Stimulated activated CD8-positive, alpha-beta memory T cell treated with anti-CD3 and anti-CD28 coated beads, Interleukin-15, amount 100 ng/mL, for 24 hours (primary cell): ENCODE measurements around the gene SLC8A1.

ENCODE experiments used
- DNase-seq: peaks from one replicate; pipeline ENCODE4 v3.0.0-alpha.2; 2020; ENCODE audit warnings: low read depth

The SLC8A1 gene

DNA sequence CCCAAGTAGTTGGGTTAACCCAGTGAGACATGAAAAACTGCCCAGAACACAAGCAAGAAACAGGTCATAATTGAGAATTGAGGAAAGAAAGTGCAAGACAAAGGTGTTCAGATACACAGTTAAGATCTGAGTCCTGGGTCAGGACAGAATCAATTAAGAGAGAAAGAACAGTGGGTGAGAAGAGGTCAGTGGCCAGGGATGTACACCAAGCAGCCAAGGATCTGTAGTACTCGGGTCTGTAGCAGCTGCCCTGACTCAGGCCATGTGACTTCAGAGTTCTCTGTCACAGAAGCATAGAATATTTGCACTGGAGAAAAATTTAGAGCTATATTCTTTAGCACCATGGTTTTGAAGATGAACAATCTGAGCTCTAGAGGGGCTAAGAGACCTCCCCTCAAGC lies 141.6 kb downstream of the SLC8A1 start:
- no peak for DNase-seq

DNA sequence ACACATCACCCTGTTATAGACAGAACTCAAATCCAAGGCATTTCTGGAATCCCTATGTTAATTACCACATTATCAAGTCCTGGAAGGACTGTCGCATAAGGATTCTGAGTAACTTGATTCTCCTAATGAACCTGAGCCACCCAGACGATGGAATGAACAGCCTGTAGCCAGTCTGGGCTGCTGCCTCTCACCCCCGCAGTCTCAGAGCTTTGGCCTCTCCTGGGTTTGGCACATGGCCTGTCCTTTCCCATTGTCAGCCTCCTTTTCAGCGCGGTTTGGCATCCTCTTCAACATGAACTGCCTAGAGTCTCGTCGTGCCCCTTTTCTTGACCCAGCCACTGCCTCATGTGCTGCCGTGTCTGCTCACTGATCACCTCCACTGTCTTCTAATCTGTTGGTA lies 147.6 kb downstream of the SLC8A1 start:
- DNase-seq, result no peak

DNA sequence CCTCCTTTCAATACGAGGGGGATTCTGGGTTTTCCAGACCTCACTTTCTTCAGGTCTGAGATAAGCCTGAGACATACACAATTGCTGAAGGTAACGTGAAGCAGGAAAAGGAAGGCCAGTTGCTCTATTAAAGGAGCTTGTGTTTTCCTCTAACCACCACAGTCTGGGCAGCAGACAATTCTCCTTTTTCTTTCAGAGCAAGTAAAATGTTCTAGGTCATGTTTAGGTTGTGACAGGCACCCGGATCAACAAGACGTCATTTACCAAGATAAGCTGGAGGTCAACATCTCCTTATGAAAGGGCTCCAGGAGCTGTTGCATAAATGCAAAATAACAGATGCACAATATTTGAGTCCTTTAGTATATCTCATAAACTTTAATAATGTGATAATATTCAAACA lies 148.1 kb downstream of the SLC8A1 start:
- DNase-seq, result no peak

DNA sequence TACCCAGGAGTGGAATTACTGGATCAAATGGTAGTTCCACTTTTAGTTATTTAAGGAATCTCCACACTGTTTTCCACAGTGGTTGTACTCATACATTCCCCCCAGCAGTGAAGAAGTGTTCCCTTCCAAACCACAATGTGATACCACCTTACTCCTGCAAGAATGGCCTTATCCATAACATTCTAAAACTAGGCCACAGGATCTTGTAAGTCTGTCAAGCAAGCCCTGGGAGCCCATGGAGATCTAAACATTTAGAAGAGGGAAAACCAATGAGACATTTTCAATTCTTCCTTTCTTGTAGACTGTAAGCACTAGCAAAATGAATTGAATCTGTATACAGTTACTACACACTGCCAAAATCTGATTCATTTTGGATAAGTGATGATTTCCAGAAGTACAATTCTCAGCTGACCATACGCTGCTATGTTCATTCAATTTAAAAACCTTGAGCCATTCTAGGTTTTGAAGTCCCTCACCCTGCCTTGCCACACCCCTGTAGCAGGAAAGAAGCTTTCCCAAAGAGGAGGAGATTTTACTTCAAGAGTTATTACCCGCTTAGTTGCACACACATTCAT lies 149.1 kb downstream of the SLC8A1 start:
- DNase-seq, result no peak

DNA sequence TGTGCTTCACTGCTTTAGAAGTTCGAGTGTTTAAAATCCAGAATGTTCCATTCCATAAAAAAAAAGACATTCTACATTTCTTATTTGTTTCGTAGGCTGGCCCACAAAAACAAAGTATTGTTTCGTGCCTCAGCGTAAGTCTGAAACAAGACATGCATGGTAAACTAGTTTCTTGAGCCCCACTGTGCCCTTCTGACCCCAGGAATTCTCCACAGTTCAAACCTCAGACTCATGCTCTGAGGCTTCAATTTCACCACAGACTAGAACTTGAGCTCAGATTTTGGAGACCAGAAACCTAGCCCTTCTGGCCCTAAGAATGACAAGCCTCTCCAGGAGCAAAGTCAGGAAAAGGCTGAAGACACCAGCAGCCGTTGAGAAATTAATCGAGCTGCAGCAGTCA lies 151.5 kb downstream of the SLC8A1 start:
- no peak for DNase-seq

DNA sequence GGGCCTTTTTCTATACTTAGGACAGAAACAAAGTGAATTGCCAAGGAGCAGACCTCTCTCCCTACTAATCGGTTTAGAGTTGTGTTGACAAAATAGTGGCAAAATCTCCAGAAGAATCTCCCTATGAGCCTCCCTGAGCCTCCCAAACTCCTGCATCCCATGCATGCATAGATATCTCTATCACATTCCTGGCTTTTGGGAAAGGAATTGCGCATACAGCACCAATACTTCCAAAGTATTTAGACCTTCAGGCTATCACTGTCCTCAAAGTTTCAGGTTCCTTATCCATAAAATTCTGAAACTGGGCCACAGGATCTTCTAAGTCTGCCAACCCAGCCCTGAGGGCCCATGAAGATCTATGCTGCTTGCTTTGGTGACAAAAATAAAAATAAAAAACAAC lies 152.1 kb downstream of the SLC8A1 start:
- DNase-seq, result no peak

DNA sequence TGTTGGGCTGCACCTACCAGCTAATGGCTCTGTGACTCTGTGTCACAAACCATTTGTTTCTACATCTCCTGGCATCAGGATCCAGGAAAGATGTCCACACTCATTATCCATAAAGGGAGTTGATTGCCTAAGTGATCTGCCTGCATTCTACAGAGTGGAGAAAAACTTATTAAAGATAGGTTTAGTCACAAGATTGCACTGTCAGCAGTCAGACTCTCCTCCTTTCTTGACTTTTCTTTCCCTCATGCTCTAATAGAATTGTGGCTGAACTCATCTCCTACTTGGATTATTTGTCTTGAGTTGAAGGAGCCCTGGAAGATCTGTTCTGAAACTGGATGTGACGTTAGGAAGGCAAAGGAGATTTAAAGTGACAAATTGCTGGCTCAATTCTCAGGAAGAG lies 152.7 kb downstream of the SLC8A1 start:
- no peak for DNase-seq

DNA sequence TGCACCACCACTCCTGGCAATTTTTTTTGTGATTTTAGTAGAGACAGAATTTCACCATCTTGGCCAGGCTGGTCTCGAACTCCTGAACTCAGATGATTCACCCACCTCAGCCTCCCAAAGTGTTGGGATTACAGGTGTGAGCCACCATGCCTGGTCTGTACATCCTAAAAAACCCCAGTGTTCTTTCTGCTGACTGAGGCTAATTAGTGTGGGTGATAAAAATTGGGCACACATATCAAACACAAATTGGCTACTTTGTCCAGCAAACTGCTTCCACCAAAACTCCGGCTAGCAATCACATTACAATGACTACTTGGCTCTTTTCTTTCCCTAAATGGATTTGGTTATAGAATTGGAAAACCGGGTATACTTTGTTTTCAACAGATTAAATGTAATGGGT lies 153.9 kb downstream of the SLC8A1 start:
- DNase-seq, result no peak

DNA sequence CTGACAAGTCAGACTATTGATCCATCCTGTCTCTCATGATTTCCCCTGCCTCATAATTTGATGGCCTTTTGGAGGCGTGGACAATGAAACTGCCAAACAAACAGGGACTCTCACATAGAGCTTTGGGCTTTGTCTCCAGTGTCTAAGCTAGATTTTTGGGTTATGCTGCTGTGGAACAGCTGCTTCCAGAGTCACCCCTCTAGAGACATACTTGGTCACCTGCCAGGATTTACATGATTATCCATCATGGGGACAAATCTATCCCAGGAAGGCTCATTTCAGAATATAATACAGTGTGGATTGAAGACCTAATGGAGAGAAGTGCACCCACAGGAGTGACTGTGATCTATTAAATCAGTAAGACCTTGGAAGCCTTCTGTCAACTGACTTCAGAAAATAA lies 159.6 kb downstream of the SLC8A1 start:
- DNase-seq, result no peak

DNA sequence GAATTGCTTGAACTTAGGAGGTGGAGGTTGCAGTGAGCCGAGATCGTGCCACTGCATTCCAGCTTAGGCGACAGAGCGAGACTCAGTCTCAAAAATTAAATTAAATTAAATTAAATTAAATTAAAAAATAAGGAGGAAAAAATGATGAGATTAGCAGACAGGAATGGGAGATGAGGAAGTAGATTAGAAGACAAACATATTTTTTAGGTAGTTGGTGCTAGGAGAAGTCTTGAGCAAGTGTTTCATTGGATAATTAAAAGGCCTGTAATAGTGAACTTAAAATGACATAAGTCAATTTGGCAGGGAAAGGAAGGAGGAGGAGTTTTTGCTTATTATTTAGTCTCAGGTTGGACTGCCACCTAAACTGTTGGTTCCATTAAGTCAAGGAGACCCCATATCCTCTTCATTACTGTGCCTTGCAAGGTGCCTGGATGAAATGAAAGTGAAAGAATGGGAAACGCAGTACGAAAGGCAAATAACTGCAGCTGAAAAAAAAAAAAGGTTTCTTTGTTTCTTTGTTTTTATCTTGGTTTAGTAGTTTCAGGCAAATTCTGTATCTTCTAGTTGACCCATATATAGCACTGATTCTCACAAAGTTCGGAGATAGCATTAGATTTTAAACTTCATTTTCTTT lies 162.0 kb downstream of the SLC8A1 start:
- no peak for DNase-seq

DNA sequence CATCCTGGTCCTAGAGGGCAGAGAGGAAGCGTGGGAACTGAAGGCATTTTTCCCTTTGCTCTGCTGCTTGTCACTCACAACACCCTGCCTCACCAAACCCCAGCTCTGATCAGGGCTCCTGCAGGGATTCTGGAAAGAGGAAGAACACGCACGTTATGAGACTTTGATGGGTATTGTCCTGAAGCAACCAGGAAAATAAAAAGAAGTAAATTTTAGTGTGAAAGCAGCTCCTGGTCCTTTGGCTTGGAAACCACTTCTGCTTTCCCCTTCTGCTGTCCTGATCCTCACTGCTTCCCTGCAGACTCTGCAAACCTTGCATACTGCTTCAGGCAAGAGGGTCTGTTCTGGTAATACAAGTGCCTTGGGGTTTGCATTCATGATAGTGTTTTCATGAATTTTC lies 164.1 kb downstream of the SLC8A1 start:
- DNase-seq, result no peak

DNA sequence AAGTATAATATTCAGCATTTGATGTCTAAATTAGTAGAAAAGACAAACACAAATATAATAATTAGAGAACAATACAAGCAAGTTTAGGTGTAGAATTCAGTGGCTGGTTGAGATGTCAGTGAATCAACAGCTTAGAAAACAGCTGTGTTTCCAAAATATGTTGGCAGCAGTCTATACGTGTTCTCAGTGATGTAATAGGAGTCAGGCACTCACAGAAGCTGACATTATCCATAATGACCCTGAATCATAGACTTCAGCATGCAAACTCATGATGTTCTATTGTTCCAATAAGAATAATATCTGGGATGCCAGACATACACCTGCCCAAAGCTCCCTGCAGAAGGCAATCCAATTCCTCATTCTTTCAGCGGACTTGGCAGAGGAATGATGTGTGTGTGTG lies 164.7 kb downstream of the SLC8A1 start:
- no peak for DNase-seq

DNA sequence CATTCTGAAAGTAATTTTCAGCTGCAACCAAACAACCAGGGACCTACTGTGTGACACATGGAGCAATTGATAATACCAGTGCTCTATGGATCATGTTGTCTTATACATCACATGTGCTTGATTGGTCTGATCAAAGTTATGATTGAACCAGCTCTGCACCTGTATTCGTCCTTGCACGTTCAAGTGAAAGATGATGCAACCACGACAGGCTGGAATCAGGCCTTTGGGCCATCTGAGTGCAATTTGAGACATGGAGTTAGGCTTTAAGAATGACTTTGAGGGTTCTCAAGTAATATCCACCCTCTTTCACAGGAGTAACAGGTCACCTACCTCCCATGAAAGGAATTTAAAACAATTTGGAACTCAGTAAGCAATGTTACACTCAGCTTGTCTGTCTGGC lies 165.2 kb downstream of the SLC8A1 start:
- DNase-seq, result no peak

DNA sequence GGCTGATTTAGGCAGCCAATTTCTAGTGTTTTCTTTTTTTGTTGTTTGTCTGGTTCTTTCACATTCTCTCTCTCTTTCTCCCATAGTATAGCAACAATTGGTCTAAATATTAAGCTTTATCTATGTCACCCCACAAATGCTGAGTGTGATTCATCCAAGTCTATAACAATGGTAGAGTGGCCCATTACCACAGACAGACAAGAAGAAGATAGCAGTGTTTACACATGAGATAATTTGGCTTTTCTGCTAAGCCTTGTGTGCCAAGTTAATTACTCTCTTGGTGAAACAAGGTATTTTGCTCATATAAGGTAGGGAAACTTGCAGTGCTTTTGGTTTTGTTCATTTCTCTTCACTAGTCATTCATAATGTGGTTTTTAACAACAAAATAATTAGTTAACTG lies 166.5 kb downstream of the SLC8A1 start:
- no peak for DNase-seq

DNA sequence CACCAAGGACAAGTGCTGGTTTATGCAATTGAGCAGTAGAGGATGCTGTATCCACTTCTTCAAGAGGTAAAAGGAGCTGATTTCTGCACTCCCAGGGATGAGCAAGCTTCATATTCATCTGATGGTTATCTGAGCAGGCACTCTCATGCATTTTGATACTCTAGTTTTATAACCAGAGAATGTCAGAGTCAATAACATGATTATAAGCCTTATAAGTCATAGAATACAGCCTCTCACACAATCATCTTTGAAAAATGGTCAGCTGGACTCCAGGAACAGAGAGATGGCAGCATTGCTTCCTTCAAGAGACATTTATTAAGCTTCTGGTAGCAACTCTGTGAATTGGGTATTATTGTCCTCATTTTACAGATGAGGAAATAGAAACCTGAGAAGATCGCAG lies 167.1 kb downstream of the SLC8A1 start:
- no peak for DNase-seq

DNA sequence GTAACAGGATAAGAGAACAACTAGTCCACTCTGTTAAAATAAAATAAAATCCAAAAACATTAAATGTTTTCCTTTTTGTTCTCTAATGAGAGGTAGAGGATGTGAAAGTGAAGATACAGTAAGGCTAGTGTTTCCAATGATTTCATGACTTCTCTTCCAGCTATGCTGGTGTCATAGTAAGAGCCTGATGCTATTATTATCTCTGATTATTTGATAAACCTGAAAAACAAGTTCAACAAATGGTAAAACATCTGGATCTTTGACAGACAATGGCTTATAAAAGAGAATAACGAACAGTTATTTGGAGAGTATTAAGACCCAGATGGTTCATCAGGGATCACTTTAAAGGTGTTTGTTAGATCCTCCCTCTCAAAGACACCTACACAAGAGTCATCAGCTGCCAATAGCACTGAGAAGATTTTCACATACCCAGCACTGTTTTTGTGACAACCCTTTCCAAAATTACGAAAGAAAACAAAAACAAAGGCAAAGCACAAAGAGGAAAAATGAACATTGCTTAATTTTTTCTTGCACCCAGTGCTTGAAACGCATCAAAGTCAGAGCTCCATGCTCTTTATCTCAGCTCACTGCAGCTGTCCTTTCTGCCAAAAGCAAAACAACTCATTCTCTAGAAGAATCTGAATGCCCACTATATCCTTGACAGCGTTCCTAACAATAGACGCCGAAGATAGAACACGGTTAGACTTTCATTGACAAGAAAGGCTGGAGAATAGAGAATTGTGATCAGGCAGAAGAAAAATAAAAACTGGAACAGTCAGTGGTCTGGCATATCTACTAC lies 168.6 kb downstream of the SLC8A1 start:
- DNase-seq, result no peak

DNA sequence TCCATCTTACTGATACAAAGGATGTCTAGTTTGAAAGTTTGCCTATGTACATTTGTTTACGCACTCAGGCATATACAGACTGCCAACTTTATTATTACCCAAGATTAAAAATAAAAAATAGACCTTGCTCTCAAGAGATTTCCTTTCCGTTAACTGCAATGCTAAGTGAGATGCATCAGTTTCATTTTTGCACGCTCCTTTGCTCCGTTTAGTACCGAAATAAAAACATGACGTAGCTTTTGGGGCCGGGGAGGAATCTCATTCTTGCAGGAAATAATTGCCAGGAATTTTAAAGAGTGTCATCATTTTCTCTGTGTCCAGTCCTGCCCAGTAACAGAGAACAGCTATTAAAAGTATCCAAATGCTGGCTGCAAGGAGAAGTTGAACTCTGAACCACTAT lies 169.5 kb downstream of the SLC8A1 start:
- no peak for DNase-seq

DNA sequence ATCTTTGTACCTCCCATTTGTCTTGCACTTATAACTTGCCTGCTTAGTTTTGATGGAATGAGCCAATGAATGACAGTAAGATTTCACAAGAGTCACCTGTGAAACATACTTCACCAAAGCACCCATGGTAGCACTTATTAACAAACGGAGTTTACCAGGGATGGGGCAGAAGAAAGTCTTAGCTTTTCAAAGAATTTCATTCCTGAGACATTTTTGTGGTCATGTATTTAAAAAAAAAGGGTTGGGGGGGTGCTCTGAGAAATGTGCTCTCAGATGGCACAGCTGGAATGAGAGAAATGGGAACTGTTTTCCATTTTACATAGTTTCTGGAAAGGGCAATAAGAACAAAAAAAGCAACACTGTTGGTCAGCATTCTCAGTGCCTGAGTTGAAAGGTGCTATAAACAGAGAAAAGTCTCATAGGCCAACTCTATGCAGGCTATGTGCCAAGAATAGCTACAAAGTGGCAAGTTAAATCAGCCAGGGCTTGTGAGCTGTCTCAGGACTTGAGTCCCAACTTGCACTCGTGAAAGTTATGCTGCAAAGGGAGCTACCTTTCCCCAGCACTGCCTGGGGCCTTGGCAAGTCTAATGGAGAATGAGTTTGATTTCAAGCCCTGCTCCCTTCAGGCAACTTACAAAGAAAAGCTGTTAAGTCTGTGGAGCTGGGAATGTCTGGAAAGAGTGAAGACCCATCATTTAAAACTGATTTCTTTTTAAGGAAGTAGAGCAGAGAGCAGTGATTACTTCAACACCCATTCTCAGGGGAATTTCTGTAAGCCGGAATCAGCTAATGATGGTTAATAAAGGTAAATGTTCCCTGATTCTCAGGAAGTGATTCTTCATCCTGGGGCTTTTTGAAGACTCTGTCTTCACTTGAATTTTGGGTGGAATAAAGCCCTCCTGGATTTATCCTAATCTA lies 170.6 kb downstream of the SLC8A1 start:
- no peak for DNase-seq

DNA sequence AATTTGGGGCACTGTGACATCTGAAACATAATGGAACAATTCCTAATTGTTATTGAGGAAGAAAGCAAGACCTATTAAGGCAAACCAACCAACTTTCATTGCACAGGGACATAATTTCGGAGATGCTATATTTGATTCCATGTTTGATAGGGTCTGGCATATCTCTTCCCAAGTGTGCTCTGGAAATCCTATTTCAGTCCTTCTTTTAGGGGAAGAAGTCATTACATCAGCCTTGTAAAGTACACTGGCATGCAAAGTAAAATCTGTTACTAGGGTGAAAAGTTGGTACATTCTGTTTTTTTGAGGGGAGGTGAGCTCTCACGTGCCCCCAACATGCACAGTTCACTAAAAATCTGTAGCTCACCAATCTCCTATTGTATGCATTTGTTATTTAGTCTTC lies 172.4 kb downstream of the SLC8A1 start:
- DNase-seq, result no peak

DNA sequence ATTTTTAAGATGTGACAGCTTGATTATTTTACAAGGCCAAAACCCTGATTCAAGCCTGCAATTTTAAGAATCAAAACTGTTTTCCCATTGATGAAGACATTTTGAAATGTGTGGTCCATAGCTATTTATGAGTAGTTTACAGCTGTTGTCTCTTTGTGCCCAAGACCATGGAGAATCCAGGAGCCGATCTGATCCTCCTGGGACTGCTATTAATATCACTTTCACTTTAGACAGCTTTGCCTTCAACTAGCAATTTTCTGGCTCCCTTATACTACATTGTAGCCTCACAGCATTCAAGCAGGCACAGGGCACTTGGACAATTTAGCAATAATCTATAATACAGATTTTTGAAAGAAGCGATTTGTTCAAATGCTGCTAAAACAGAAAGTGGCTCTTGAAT lies 172.9 kb downstream of the SLC8A1 start:
- DNase-seq, result no peak

DNA sequence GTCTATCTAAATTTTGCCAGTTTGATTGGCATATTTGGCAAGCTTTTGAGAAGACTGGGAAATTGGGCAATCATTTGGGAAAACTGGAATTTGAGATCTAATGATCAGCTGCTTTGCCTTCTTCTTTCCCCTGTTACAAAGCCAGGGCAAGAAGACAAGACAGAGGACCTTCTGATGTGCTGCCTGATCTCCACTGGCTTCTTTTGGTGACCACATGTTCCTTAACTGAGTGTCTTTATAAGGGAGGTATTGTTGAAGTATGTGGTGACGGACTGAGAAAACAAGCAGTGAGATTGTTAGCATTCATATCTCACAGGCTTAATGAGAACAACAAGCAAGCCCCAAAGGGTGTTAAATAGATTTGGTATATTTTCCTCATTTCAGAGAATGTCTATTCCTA lies 175.8 kb downstream of the SLC8A1 start:
- no peak for DNase-seq

DNA sequence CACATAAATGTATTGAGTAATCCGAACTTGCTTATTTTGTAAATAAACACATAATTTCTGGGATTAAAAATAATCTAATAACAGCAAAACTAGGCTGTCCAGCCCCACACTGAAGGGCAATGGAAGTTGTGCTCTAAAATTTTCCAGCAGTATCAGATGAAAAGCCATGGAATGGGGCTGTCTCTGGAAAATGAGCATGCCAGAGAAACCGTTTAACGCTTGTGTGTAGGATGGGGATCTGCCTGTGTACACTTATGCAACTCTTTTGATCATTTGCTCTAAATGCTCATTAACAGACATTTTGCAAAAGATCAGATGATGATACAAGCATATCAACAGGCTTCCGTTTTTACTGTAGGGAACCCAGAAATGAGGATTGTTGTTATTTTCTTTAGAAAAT lies 177.6 kb downstream of the SLC8A1 start:
- DNase-seq, result no peak

DNA sequence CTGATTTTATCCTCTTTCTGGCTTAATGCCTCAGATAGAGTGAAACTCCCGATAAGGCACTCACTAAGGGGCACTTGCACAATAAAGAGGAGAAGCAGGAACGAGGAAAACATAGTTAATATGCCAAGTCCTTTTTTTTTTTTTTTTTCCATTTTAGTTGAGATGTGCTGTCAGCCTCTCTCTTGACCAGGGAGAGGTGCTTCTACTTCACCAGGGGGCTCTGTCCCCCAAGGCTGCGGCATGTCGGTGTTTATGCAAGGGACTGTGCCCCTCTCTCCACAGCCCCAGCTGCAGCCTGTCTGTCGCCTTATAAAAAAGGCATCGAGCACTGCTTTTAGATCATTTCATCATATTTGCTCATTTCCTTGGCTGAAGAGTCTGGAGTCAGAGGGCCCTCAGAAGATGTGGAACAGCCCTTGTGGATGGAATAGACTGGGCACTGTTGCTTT lies 178.1 kb downstream of the SLC8A1 start:
- DNase-seq, result no peak
